ENCODE results near the gene PCBP4.

GRCh38 chr3:51916418-51916817 lies 50.8 kb downstream of the PCBP4 start:
- TF ChIP-seq POU6F1 (CRISPR knock-in tag; IDR thresholded peaks at IDR 0.05; ENCODE audit: borderline replicate concordance, low read depth) (no peak), ZNF8 (CRISPR knock-in tag; IDR thresholded peaks at IDR 0.05) (no peak), CREB5 (CRISPR knock-in tag; IDR thresholded peaks at IDR 0.05; ENCODE audit: low read depth) (no peak), ESRRG (CRISPR knock-in tag; IDR thresholded peaks at IDR 0.05) (no peak), RARB (CRISPR knock-in tag; IDR thresholded peaks at IDR 0.05) (no peak), PPARA (CRISPR knock-in tag; IDR thresholded peaks at IDR 0.05; ENCODE audit: borderline replicate concordance) (no peak), PATZ1 (CRISPR knock-in tag; IDR thresholded peaks at IDR 0.05; ENCODE audit: borderline replicate concordance) (no peak), ARNTL (CRISPR knock-in tag; IDR thresholded peaks at IDR 0.05; ENCODE audit: borderline replicate concordance, low read depth) (no peak), OSR1 (CRISPR knock-in tag; IDR thresholded peaks at IDR 0.05) (no peak), ZFP30 (CRISPR knock-in tag; IDR thresholded peaks at IDR 0.05) (no peak), ZNF70 (CRISPR knock-in tag; IDR thresholded peaks at IDR 0.05) (no peak), TCF4 (CRISPR knock-in tag; IDR thresholded peaks at IDR 0.05; ENCODE audit: borderline replicate concordance) (no peak), GLIS3 (CRISPR knock-in tag; IDR thresholded peaks at IDR 0.05) (no peak)

Measured in SK-N-SH treated with all-trans-retinoic acid at 6 μM for 48 hours (cell line).